Activated T-helper 9 cell treated with anti-CD3 and anti-CD28 coated beads, Interleukin-2, amount 50 U/mL, for 16 hours (primary cell): ENCODE results near the gene GPA33.

Experiments
- DNase-seq: peaks from one replicate; pipeline ENCODE4 v3.0.0-alpha.2; 2020; ENCODE audit warnings: low read depth

Gene GPA33, protein sequence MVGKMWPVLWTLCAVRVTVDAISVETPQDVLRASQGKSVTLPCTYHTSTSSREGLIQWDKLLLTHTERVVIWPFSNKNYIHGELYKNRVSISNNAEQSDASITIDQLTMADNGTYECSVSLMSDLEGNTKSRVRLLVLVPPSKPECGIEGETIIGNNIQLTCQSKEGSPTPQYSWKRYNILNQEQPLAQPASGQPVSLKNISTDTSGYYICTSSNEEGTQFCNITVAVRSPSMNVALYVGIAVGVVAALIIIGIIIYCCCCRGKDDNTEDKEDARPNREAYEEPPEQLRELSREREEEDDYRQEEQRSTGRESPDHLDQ

GRCh38 chr1:167090314-167090942, at the start of gene GPA33:
GPA33 (minus strand) TSS chr1:167090377; CDS start chr1:167090287, 90 bp downstream.
- no peak for DNase-seq

- DNase-seq = no peak
Observed at GRCh38 chr1:167138703-167139102, 48.5 kb upstream of the GPA33 start.

- DNase-seq = no peak
Observed at GRCh38 chr1:167137793-167138510, 47.8 kb upstream of the GPA33 start.

DNA sequence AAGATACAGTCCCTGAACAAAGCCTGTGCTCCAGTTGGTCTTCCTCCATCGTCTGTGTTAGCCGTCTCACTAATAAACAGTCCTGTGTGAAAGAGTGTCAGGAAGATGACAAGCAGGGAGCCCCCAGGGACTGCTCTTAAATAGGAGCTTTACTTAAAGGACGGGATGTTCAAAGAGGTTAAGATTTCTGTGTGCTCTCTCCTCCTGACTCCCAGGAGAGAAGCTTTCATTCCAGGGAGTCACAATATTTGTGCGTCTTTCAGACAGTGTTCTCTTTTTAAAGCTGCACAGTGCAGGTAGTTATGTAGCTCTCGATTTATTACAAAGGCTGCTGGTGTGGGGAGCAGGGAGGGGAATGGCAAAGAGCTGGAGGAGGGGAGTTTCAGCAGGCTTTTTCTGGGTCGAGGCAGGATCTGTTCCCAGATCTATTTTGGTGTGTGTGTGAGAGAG, 47.2 kb upstream of the GPA33 start:
- no peak for DNase-seq

DNA sequence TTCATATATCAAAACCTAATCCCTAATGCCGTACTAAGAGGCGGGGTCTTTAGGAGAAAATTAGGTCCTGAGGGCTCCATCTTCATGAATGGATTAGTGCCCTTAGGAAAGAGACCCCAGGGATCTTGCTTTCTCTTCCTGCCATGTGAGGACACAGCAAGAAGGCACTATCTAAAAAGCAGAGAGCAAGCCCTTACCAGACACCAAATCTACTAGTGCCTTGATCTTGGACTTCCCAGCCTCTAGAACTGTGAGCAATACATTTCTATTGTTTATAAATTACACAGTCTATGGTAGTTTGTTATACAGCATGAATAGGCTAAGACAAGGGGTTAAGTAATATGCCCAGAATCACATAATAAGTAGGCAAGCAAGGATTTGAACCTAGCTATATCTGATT, 46.6 kb upstream of the GPA33 start:
- no peak for DNase-seq

DNA sequence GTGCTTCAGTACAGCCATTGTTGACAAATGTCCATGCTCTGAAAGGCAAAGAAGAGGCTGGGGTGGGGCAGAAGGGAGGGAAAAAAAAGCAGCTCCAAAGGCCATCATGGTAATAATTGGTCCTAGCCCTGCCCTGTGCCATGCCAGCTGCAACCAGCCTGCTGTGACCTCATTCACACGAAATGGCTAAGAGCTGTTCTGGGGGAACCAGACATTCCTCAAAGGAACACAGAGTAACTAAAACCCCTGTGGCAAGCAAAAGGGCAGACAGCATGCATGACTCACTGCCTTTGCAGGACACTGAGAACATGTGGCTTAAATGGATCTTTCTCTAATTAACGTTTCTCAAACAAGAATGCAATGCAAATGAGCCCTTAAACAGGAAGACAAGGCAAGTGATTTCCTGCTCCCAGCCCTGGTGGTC, 46.0 kb upstream of the GPA33 start:
- no peak for DNase-seq

- DNase-seq = no peak
Observed at GRCh38 chr1:167135281-167135840, 45.2 kb upstream of the GPA33 start.

GRCh38 chr1:167132301-167133010, 42.3 kb upstream of the GPA33 start:
- DNase-seq = no peak

DNA sequence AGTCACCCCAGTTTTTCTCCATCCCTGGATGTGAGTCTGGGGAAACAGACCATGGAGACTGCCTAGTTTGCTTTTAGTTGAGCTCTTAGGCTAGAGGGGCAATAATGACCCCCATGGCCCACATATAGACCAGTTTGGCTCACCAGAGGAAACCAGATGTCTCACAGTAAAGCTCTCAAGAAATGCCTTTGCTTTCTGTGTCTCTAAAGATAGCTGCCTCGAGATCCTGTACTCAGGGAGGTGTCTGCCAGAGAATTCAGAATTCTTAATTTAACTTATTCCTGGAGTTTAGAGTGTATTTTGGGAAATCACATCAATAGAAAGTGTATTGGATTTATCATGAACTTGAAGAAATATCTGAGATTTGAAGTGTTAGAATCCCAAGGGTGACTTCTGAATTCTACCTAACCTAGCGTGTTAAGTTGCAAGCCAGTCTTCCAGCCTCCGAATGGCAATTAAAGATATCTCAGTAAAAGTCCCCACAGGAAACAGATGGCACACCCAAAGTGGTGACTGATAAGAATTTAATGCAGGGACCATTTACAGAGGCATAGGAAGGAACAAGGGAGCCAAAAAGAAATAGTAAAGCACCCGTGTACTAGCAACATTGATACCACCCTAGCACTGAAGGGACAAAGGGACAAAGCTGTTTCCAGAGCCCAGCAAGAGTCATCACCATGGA, 40.8 kb upstream of the GPA33 start:
- DNase-seq = no peak

GRCh38 chr1:167128261-167129227, 38.4 kb upstream of the GPA33 start:
- no peak for DNase-seq

DNA sequence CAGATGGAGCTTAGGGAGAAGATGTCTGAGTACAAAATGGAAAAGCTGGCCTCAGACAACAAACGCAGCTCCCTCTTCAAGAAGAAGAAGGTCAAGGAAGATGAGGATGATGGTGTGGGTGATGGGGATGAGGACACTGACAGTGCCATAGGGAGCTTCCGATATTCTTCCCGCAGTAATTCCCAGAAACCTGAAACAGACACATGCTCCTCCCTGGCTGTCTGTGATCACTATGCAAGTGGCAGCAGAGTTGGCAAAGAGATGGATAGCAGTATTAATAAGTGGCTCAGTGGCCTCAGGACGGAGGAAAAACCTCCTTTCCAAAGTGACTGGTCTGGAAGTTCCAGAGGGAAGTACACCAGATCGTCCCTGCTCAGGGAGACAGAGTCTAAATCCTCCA, 37.5 kb upstream of the GPA33 start:
- no peak for DNase-seq

GRCh38 chr1:167127236-167127635, 37.1 kb upstream of the GPA33 start:
- DNase-seq = no peak

- no peak for DNase-seq
Observed at GRCh38 chr1:167126811-167127210, 36.6 kb upstream of the GPA33 start.

DNA sequence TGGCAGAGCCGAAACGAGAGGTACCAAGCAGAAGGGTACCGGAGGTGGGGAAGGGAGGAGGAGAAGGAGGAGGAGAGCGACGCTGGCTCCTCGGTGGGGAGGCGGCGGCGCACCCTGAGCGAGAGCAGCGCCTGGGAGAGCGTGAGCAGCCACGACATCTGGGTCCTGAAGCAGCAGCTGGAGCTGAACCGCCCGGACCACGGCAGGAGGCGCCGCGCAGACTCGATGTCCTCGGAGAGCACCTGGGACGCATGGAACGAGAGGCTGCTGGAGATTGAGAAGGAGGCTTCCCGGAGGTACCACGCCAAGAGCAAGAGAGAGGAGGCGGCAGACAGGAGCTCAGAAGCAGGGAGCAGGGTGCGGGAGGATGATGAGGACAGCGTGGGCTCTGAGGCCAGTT, 36.1 kb upstream of the GPA33 start:
- DNase-seq = no peak

- DNase-seq = no peak
Observed at GRCh38 chr1:167122568-167122967, 32.4 kb upstream of the GPA33 start.

GRCh38 chr1:167122121-167122480, 31.9 kb upstream of the GPA33 start:
- no peak for DNase-seq

DNA sequence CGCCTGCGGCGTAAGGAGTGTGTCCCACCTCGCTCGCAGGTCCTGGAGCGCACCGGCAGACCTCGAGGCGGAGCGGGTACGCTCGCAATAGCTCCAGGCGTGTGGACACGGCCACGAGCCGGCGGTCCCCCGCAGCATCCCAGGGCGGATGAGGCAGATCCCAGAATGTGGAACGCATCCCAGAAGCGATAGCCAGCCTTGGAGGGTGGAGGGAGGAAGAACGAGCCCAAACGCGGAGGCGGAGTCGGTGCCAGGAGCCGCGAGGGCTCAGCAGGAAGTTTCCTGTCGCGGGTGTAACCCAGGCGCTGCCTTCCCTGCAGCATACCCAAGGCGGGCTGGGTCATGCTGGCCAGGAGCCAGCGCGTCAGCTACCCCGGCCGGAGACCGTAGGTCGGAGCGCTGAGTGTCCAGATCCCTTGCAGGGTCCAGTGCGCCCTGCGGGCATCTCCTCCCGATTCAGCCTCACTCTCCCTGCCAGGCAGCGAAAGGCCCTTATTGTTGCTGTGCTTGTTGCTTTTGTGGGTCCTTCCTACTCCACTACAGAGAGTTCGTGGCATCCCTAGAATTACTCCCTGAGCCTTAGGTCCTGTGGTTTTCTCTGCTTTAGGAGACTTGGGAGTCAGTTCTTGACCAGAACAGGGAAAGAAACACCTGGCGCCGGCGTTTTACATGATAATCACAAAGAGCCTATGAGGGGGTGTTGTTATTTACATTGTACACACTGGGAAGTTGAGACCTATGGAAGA, 31.4 kb upstream of the GPA33 start:
- no peak for DNase-seq

DNA sequence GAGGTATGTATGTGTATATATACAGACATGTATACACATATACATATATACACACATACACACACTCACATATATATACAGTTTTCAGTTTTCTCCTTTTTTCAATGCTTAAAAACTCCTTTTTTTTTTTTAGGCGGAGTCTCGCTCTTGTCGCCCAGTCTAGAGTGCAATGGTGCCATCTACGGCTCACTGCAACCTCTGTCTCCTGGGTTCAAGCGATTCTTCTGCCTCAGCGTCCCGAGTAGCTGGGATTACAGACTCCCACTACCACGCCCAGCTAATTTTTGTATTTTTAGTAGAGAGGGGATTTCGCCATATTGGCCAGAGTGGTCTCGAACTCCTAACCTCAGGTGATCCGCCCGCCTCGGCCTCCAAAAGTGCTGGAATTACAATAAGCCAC, 30.7 kb upstream of the GPA33 start:
- DNase-seq = no peak

DNA sequence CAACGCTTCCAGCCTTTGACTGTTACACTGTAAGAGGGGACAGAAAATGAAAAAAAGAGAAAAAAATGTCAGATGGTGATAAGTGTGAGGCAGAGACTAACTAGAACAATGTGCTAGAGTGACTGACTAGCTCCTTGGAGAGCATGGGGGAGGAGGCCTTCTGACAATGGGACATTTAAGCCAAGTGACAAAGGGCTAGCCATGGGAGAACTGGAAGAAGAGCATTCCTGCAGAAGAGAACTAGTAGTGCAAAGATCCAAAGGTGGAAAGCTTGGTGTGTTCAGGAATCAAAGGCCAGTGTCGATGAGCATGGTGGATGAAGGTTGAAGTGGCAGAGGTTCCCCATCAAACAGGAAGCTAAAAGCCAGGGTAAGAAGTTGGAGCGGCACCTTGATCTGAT, 29.5 kb upstream of the GPA33 start:
- DNase-seq = no peak

DNA sequence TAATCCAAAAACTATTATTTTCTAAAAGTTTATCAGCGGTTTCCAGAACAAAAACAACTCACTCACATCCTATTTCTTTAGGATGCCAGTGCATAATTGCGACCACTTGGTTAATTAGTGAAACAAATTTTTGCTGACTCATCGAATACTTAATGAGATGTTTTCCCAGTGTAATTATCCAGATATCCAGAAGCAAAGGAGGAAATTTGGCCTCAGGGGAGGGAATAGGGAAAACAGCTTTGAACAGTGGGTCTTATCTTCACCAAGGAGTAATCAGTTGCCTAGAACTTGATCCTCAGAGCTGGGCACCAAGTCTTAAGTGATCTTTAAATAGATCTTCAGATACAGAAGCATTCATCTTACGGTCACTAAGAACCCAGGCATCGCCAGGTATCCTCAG, 28.0 kb upstream of the GPA33 start:
- DNase-seq = no peak
